HCT116 (cell line): ENCODE measurements around the gene SYNGR1. TPM values are rescaled to one million over a fixed set of nuclear protein-coding genes. Genes with fewer than 3 reads are reported as not detected.

Source experiments
- ATAC-seq: fragments of 200-7000 bp; cut with Tn5 transposase; 2 replicates; pipeline ENCODE4 v1.9.1; 2020; ENCODE audit warnings: mild to moderate bottlenecking, moderate library complexity
- BruUV-seq: library from RNA; stranded (reverse); fragments of 400-500 nt; replicated peaks from 2 replicates; lab custom pipeline; 2021; lab: Mats Ljungman, UMichigan
- CTCF ChIA-PET: fragments of 300-600 bp; sonication (Branson Sonifier 250); formaldehyde crosslinking; loops from one replicate; lab custom pipeline; 2021; ENCODE audit warnings: antibody characterized with exemption; lab: Charles Lee
- POLR2A ChIA-PET: fragments of 300-600, 350-600 bp; sonication (Branson Sonifier 250); formaldehyde crosslinking; loops from one replicate; lab custom pipeline; 2021; ENCODE audit warnings: antibody characterized with exemption; lab: Charles Lee
- RAD21 ChIA-PET, 2 experiments: fragments of 300-600 bp; sonication (Branson Sonifier 250); formaldehyde crosslinking; loops; one replicate each; lab custom pipeline; 2023; ENCODE audit warnings: low total read pairs in 2 of 2; ENCODE audit not compliant: uncharacterized antibody in 2 of 2, unreplicated experiment in 2 of 2, low non-redundant PET in 1 of 2; lab: Charles Lee
- DNase-seq: peaks from one replicate; pipeline ENCODE4 v3.0.0-alpha.2; 2010; ENCODE audit warnings: low read depth, low spot score
- H2AFZ ChIP-seq: fragments of 200-600 bp; shearing (Covaris generic), sonication (generic); 2 replicates; pipeline ENCODE4 v1.6.1; 2017; ENCODE audit warnings: low read depth, mixed run types, mixed read lengths, antibody characterized with exemption, low read length; ENCODE audit not compliant: poor library complexity, severe bottlenecking
- H3K27ac ChIP-seq: 2 replicates; pipeline ENCODE4 v1.5.1; 2012; ENCODE audit warnings: low read depth, low read length
- H3K27me3 ChIP-seq: fragments of 200-600 bp; sonication (generic); 2 replicates; pipeline ENCODE4 v1.6.1; 2016; ENCODE audit warnings: mixed run types, low read length, mixed read lengths; ENCODE audit not compliant: insufficient read depth
- H3K36me3 ChIP-seq, 2 experiments: fragments of 200-500 bp in 1 of 2; fragments of 200-600 bp in 1 of 2; sonication (Bioruptor generic) in 1 of 2; sonication (generic) in 1 of 2; 2 replicates each; pipeline versions ENCODE4 v1.5.1 to v1.6.1; 2014 to 2016; ENCODE audit warnings: low read length in 2 of 2, inconsistent platforms in 1 of 2, mixed read lengths in 1 of 2, mixed run types in 1 of 2; ENCODE audit not compliant: insufficient read depth in 2 of 2, control insufficient read depth in 1 of 2
- H3K4me1 ChIP-seq, 2 experiments: fragments of 200-600 bp in 1 of 2; sonication (generic) in 1 of 2; 2 replicates each; pipeline versions ENCODE4 v1.5.1 to v1.6.1; 2012 to 2017; ENCODE audit warnings: low read length in 2 of 2, inconsistent platforms in 1 of 2, mild to moderate bottlenecking in 1 of 2, mixed read lengths in 1 of 2, mixed run types in 1 of 2, moderate library complexity in 1 of 2; ENCODE audit not compliant: insufficient read depth in 2 of 2, control insufficient read depth in 1 of 2
- H3K4me2 ChIP-seq: fragments of 200-600 bp; sonication (generic); 2 replicates; pipeline ENCODE4 v1.6.1; 2017; ENCODE audit warnings: mixed run types, low read length, mixed read lengths
- H3K4me3 ChIP-seq, 2 experiments: fragments of 200-600 bp in 1 of 2; sonication (generic) in 1 of 2; replicated peaks in 1 of 2; 2 replicates each; pipeline ENCODE4 v1.5.1; 2011 to 2016; ENCODE audit warnings: low read length in 2 of 2, control low read depth in 1 of 2, low read depth in 1 of 2, mild to moderate bottlenecking in 1 of 2, mixed read lengths in 1 of 2, mixed run types in 1 of 2
- H3K79me2 ChIP-seq: fragments of 200-600 bp; sonication (generic); 2 replicates; pipeline ENCODE4 v1.6.1; 2017; ENCODE audit warnings: mild to moderate bottlenecking, mixed run types, low read length, moderate library complexity, mixed read lengths; ENCODE audit not compliant: insufficient read depth
- H3K9ac ChIP-seq: fragments of 200-600 bp; sonication (generic); 2 replicates; pipeline ENCODE4 v1.6.1; 2016; ENCODE audit warnings: low read length, mixed read lengths
- H3K9me2 ChIP-seq: fragments of 200-600 bp; sonication (generic), shearing (Covaris generic); 2 replicates; pipeline ENCODE4 v1.6.1; 2017; ENCODE audit warnings: mixed run types, mild to moderate bottlenecking, moderate library complexity; ENCODE audit not compliant: insufficient read depth
- H3K9me3 ChIP-seq, 2 experiments: fragments of 200-500 bp in 1 of 2; fragments of 200-600 bp in 1 of 2; sonication (Bioruptor generic) in 1 of 2; sonication (generic) in 1 of 2; 2 replicates each; pipeline ENCODE4 v1.6.1; 2014 to 2017; ENCODE audit warnings: low read length in 2 of 2, mixed read lengths in 2 of 2, inconsistent platforms in 1 of 2, low read depth in 1 of 2, mild to moderate bottlenecking in 1 of 2, mixed run types in 1 of 2, moderate library complexity in 1 of 2; ENCODE audit not compliant: control insufficient read depth in 1 of 2, insufficient read depth in 1 of 2
- H4K20me1 ChIP-seq: fragments of 200-600 bp; sonication (generic), shearing (Covaris generic); 2 replicates; pipeline ENCODE4 v1.6.1; 2017; ENCODE audit warnings: mixed run types, mild to moderate bottlenecking, moderate library complexity; ENCODE audit not compliant: insufficient read depth
- ATF3 ChIP-seq: IDR thresholded peaks from 2 replicates; pipeline ENCODE4 v1.6.1; 2012
- CBX3 ChIP-seq: IDR thresholded peaks from 2 replicates; pipeline ENCODE4 v1.6.1; 2012; ENCODE audit warnings: low read depth
- CEBPB ChIP-seq: IDR thresholded peaks from 2 replicates; pipeline ENCODE4 v1.6.1; 2012; ENCODE audit warnings: low read depth
- CTCF ChIP-seq, 3 experiments: fragments of 200-600 bp in 1 of 3; sonication (generic) in 1 of 3; IDR thresholded peaks in 2 of 3; conservative IDR thresholded peaks in 1 of 3; 2 replicates each; pipeline ENCODE4 v1.5.1; 2012 to 2017; ENCODE audit warnings: low read depth in 2 of 3, low read length in 2 of 3, antibody characterized with exemption in 1 of 3, borderline replicate concordance in 1 of 3, control low read depth in 1 of 3, mild to moderate bottlenecking in 1 of 3, mixed read lengths in 1 of 3, mixed run types in 1 of 3, moderate library complexity in 1 of 3; ENCODE audit not compliant: insufficient read depth in 1 of 3
- ELF1 ChIP-seq: IDR thresholded peaks from 2 replicates; pipeline ENCODE4 v1.6.1; 2012; ENCODE audit warnings: low read depth, borderline replicate concordance
- MAX ChIP-seq: IDR thresholded peaks from 2 replicates; pipeline ENCODE4 v1.6.1; 2012
- REST ChIP-seq: IDR thresholded peaks from 2 replicates; pipeline ENCODE4 v1.6.1; 2012; ENCODE audit warnings: low read depth
- SIN3A ChIP-seq: IDR thresholded peaks from 2 replicates; pipeline ENCODE4 v1.6.1; 2012; ENCODE audit warnings: low read depth
- SP1 ChIP-seq: IDR thresholded peaks from 2 replicates; pipeline ENCODE4 v1.6.1; 2012; ENCODE audit warnings: low read depth
- SRF ChIP-seq: IDR thresholded peaks from 2 replicates; pipeline ENCODE4 v1.6.1; 2012; ENCODE audit warnings: low read depth
- TCF7L2 ChIP-seq: IDR thresholded peaks from 2 replicates; pipeline ENCODE4 v1.7.0; 2011; ENCODE audit warnings: borderline replicate concordance, inconsistent platforms; ENCODE audit not compliant: insufficient read depth, insufficient read length; ENCODE audit errors: extremely low read depth
- ZBTB33 ChIP-seq: IDR thresholded peaks from 2 replicates; pipeline ENCODE4 v1.6.1; 2011; ENCODE audit warnings: mild to moderate bottlenecking, low read length, moderate library complexity; ENCODE audit not compliant: insufficient replicate concordance; ENCODE audit errors: extremely low read depth
- ZFX ChIP-seq: fragments of 450-650 bp; IDR thresholded peaks from 2 replicates; pipeline ENCODE4 v1.6.1; 2017
- ZNF274 ChIP-seq: fragments of 200-500 bp; sonication (Bioruptor generic); IDR thresholded peaks from 2 replicates; pipeline ENCODE4 v1.6.1; 2014; ENCODE audit warnings: mild to moderate bottlenecking, low read depth, low read length, inconsistent platforms
- intact Hi-C: fragments of 100-400 bp; cut with micrococcal nuclease; formaldehyde crosslinking; loops from 2 replicates; pipeline ENCODE4 v1.10.0; 2022
- total RNA-seq: library from RNA; stranded (reverse); gene quantifications from one replicate; pipeline ENCODE4 v1.2.1, GENCODE V29; 2021; ENCODE audit not compliant: unreplicated experiment

The SYNGR1 gene
- total RNA-seq, 1 experiment from 2014 or later, result 20.7 TPM

GRCh38 chr22:39415506-39415905 lies 65.7 kb downstream of the SYNGR1 start (continued):
- TF ChIP-seq MAX (no peak), ATF3 (no peak), SRF (no peak), CTCF (IDR thresholded peaks at IDR 0.05 in 2 of 3, conservative IDR thresholded peaks at IDR 0.05 in 1 of 3; ENCODE audit: borderline replicate concordance in 1 of 3, insufficient read depth in 1 of 3, low read depth in 2 of 3, low read length in 2 of 3) (no peak)

- no peak for ATAC-seq
- no peak overlapping the region for H2AFZ ChIP-seq
- TF ChIP-seq REST (no peak), SP1 (no peak), TCF7L2 (no peak), CBX3 (no peak), SIN3A (no peak), ZFX (no peak), CEBPB (no peak), ZNF274 (no peak), ZBTB33 (no peak), MAX (no peak), ELF1 (no peak), ATF3 (no peak)
- TF ChIP-seq, all 23 proteins: peak for 0
- H3K36me3 ChIP-seq, result peaks cover 10 to 17% of the 10 kb centered on the region in 2 experiments; a peak in 3 of 4 replicates
- no peak overlapping the region for H3K9ac ChIP-seq
- no peak overlapping the region for H3K4me2 ChIP-seq
- ChIA-PET POLR2A (no interaction called here), RAD21 (no interaction called here), CTCF (no interaction called here)
- BruUV-seq, result no TSS peak
- no peak overlapping the region for H3K4me3 ChIP-seq
- H3K27me3 ChIP-seq, result no peaks in the 10 kb centered on the region
- no peaks in the 10 kb centered on the region for H3K4me1 ChIP-seq
- intact Hi-C loops, result no loop called here
- DNase-seq, result no peak
- H4K20me1 ChIP-seq, result no peaks in the 10 kb centered on the region
- no peaks in the 10 kb centered on the region for H3K79me2 ChIP-seq
- H3K9me3 ChIP-seq, result no peaks in the 10 kb centered on the region
- H3K9me2 ChIP-seq, result no peaks in the 10 kb centered on the region
- H3K27ac ChIP-seq, result no peak overlapping the region
These were observed 66.5 kb downstream of the SYNGR1 start for GRCh38 chr22:39416319-39416718.
